ENCODE results near the gene TRAF1. TPM values are rescaled to one million over a fixed set of nuclear protein-coding genes. Genes with fewer than 3 reads are reported as not detected.

Gene TRAF1
- polyA plus RNA-seq, 1 donor: 7.1 TPM

GRCh38 chr9:120941046-120941770, 14.6 kb upstream of the TRAF1 start:
- DNase-seq: no peak

DNA sequence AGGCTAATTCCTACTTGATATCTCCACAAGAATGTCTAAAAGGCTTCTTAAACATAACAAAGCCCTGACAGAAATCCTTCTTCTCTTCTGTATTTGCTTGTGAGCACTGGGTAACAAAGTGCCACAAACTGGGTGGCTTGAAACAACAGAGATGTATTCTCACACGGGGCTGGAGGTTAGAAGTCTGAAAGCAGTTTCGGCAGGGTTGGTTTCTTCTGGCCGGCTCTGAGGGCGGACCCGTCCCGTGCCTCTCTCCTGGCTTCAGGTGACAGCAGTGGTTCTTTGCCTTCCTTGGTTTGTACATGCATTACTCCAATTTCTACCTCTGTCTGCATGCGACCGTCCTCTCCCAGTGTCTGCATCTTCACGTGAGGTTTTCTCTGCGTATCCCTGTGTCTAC, 14.0 kb upstream of the TRAF1 start:
- no peak for DNase-seq

GRCh38 chr9:120938851-120939250, 12.3 kb upstream of the TRAF1 start:
- no peak for DNase-seq

GRCh38 chr9:120937596-120937995, 11.0 kb upstream of the TRAF1 start:
- no peak for DNase-seq

DNA sequence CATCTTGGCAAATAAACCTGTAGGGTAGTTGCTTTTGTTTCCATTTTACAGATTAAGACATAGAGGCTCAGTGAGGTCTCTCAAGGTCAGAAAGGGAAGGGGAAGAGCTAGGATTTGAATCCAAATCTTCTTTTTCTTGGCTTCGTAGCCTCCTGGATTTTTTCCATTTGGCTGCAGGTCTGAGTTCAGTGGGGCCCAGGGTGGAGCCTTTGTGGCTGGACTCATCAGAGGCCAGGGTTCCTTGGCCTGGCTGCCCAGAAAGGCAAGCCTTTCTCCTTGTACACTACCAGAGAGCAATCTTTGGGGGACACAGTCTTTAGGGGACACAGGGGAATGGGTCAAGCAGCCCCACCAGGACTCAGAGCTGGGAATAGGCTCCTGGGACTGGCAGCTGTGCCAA, 10.5 kb upstream of the TRAF1 start:
- DNase-seq: no peak

GRCh38 chr9:120936764-120937122, 10.1 kb upstream of the TRAF1 start:
- no peak for DNase-seq

DNA sequence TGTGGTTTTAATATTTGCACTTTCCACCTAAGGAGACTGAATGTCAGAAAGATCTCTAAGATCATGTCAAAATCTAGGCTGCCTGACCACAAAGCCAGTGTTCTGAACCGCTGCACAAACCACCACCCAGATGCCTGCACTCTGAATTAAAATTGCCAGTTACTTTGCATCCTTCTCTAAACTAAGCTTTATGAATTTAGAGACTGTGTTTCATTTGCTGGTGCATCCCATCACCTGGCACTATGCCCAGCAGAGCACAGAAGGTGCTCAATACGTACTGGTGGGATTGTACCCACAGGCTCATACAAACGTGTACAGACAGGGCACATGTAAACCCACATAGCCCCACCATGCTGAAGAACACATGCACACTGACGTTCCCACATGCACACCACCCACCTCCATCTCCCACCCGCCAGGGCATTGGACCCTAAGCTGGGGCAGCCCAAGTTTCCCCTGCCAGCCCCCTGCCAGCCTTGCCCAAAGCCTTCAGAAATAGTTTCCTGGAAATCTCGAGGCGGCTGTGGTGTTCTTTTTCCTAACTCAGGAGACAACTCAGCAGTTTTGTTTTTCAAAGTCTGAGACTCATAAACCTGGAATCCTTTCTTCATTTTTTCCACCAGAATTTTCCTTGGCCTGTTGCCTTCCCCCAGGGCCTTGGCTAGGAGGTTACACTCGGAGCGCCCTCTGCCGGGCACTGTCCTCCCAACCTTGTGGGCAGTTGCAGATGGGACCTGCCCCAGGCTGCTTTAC, 9.6 kb upstream of the TRAF1 start:
- DNase-seq: peak; percentile 87

DNA sequence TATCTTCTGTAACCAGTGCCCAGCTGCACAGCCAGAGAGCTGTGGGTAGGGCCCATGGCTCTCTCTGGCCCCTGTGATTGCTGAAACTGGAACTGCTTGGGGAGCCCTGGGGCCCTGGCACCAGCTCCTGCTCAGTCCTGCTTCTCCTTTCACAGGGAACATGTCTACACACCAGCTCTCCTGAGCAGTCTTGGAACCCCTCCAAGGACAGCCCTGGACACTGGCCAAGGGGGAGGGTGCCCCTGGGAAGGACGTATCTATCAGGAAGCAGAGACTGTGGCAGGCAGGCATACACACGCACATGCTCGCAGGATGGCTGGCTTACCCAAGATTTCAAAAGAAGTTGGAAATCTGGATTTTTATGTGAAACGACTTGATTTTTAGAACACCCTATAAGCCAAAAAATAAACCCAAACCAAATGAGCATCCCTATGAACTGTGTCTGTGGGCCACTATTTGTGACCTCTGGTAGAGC, 8.8 kb upstream of the TRAF1 start:
- DNase-seq: peak; percentile 71

- no peak for DNase-seq
Observed at GRCh38 chr9:120934281-120934680, 7.7 kb upstream of the TRAF1 start.

DNA sequence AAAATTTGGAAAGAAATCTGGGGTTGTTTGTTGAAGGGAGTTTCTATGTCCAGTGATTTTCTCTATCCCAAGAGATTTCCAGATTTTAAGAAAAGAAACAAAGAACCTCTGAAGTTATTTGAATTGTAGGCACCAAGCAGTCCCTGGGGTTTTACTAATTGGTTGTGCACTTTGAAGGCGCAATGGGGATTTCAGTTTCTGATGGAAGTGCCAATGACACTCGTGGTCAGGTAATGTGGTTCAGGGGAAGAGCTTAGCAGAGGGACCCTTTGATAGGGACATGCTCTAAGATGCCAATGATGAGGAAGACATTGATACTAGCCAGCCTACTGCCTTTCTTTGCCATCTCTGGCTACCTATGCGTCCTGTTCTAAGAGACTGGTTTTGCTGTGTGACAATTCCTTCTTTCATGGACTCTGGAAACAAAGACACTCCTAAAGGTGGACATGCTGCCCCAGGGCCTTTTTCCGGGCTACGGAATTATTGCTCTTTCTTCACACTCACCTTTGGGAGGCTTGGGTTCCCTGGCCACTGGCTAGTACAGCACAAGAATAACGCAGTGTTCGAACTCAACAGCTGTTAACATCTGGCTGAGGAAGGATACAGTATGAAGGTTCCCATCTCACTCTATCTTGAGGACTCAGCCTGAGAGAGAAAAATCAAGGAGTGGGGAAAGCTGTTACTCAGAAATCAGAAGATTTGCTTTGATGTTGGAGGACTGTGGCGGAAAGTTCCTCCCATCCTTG, 6.9 kb upstream of the TRAF1 start:
- DNase-seq: no peak

DNA sequence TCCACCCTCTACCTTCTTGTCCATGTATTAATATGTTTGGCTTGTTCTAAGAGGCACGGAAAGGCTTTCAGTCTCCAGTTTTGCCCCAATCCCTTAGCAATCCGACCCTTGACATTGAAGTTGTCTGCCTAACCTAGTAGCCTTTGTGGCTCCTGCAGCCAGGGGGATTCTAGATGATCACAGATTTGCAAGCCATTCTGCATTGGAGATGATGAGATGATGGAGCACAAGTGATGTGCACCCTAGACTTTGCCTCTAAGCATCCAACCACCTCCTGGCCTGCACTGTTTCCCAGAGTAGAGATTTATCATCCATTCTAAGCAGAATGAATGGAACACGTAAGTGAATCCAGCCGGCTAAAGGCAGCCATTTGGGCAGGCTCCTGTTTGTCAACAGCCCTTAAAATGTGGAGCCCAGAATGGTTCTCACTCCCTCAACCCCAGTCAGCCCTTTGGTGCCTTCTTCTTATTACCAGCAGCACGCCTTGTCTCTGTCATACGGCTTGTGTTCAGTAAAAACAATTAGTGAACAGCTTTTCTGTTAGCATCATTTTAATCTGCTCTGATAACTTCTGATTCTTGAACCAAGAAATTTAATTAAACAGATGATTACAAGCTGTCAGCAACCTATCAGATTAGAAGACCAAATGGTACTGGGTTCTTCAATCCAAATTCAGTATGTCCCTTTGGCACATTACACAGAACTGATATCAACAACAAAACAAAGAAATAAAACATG, 5.7 kb upstream of the TRAF1 start:
- DNase-seq: no peak

DNA sequence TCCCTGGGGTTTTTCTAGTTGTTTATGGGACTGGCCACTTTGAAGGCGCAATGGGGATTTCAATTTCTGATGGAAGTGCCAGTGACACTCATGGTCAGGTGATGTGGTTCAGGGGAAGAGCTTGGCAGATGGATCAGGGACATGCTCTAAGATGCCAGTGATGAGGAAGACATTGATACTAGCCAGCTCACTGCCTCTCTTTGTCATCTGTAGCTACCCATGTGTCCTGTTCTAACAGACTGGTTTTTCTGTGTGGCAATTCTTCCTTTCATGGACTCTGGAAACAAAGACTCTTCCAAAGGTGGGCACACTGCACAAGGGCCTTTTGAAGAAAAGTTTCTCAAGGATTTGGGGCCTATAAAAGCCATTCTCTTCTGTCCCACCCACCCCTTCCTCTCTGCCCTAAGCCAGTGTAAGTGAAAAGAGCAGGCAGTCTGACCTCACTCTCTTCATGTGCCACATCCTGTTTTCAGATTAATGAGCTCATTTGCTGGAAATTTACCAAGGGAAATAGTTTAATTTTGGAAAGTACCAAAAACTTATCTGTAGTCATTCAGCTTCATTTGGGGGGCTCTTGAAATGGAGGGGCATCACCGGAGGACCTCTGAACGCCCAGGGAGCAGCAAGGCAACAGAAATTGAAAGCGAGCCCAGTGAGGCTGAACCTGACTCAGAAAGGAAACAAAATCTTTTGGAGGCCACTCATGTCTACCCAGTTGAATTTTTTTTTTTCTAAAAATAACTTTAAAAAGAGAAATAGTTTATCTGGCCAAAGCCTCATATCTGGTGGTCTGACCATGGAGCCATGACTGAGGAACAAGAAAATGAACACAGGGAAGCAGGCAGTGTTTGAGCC, 4.9 kb upstream of the TRAF1 start:
- DNase-seq: no peak

- DNase-seq: no peak
Observed at GRCh38 chr9:120929229-120929791, 2.7 kb upstream of the TRAF1 start.

- no peak for DNase-seq
Observed at GRCh38 chr9:120928483-120929228, 2.1 kb upstream of the TRAF1 start.

GRCh38 chr9:120928015-120928482, 1.5 kb upstream of the TRAF1 start:
- DNase-seq: no peak

DNA sequence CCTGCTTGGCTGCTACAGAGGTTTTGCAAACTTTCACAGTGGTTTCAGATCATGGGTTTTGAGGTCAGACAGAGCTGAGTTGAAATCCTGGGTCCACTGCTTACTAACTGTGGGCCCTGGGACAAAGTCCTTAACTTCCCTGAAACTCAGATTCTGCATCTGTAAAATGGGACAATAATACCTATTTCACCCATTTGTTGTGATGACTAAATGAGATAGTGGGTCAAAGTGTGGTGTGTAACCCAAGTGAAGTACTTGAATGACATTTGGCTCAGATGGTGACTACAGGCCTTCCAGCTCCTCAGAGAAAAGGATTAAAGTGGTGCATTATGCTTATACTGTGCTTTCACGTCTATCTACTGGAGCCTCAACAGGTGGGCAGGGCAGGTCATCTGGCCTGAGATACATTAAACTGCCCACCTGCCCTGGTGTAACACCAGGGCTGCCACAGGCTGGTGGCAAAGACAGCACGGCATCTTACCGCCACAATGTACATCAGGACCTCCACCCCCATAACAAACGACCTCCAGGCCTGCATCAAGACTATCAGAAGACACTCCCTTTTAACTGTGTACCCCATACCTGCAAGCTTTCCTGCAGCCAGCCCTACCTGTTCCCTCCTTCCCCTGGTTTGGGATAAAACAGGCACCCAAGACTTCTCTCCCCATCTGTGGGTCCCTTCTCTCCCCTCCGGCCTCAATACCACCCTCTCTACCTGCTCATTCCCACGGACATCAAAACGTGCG, 846 bp upstream of the TRAF1 start:
- no peak for DNase-seq

DNA sequence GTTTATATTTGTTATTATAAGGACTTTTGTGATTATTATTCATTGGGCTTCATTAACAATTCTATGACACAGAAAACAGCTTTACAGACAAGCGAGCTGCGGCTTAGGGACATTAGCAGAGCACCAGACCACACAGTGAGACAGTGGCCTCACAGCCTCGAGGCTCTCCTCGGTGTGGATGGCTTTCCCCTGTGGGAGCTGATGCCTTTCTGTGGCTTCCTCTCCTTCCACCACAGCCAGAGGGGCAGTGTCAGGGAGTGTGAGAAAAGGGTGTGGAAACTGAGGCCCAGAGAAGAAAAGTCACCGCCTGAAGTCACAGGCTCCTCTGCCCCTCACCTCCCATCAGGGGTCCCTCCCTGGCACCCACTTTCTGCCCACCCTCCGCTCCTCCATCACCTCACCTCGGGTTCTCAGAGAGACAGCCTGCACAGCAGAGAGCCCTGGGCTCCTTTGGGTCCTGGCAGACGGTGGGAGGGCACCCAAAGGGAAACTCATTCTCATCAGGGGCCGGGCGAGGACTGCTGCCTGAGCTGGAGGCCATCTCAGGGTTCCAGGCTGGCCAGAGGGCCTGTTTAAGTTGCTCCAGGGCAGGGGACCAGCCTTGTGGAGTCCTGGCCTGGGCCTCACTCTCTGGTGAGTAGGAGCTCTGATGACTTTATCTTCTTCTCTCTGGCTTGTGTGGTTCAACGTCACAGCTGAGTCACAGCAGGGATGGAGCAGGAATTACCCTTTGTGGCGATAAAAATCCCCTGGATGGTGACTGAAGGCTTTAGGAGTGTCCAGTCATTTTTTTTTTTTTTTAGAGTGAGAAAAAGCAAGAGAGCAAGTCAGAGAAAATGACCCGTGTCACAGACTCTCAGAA, 830 bp downstream of the TRAF1 start:
- DNase-seq: no peak
